Glutamatergic neuron (in vitro differentiated cells): ENCODE measurements around the gene CHST15. TPM values are rescaled to one million over a fixed set of nuclear protein-coding genes. Genes with fewer than 3 reads are reported as not detected.

Experiments used
- DNase-seq: peaks from one replicate; pipeline ENCODE4 v3.0.0; 2022
- H3K27ac Mint-ChIP-seq: one replicate; pipeline ENCODE4 v1.8.0; 2020; ENCODE audit warnings: mild to moderate bottlenecking, mixed read lengths, inconsistent platforms; ENCODE audit not compliant: unreplicated experiment
- H3K27me3 Mint-ChIP-seq: one replicate; pipeline ENCODE4 v1.8.0; 2020; ENCODE audit warnings: mild to moderate bottlenecking, moderate library complexity, mixed read lengths, inconsistent platforms; ENCODE audit not compliant: unreplicated experiment
- H3K36me3 Mint-ChIP-seq: one replicate; pipeline ENCODE4 v1.8.0; 2020; ENCODE audit warnings: mild to moderate bottlenecking, mixed read lengths, inconsistent platforms; ENCODE audit not compliant: unreplicated experiment
- H3K4me1 Mint-ChIP-seq: one replicate; pipeline ENCODE4 v1.8.0; 2020; ENCODE audit warnings: mild to moderate bottlenecking, low read depth, mixed read lengths, inconsistent platforms; ENCODE audit not compliant: unreplicated experiment
- H3K4me3 Mint-ChIP-seq: one replicate; pipeline ENCODE4 v1.8.0; 2020; ENCODE audit warnings: mild to moderate bottlenecking, mixed read lengths, inconsistent platforms; ENCODE audit not compliant: unreplicated experiment
- H3K9me3 Mint-ChIP-seq: one replicate; pipeline ENCODE4 v1.8.0; 2020; ENCODE audit warnings: mild to moderate bottlenecking, moderate library complexity, mixed read lengths, inconsistent platforms; ENCODE audit not compliant: unreplicated experiment
- total RNA-seq: library from RNA; stranded (reverse); fragmentation: NEBNext Ultra II Directional; extraction: Animal tissue kit (Norgen Biotek cat#: 25700); gene quantifications from one replicate; pipeline ENCODE4 v1.2.1, GENCODE V29; 2021; ENCODE audit not compliant: unreplicated experiment
- TF ChIP-seq, protein P1 (sequence below): fragments of 200-600 bp; sonication (generic); IDR thresholded peaks from one replicate; pipeline ENCODE4 v1.5.0; 2021; ENCODE audit not compliant: partially characterized antibody, unreplicated experiment

The CHST15 gene
- total RNA-seq, 1 donor from 2014 or later: 2.4 TPM

- Mint-ChIP-seq H3K9me3 (no peaks in the 10 kb centered on the region), H3K4me1 (peaks cover 5% of the 10 kb centered on the region), H3K27me3 (no peaks in the 10 kb centered on the region), H3K4me3 (no peak overlapping the region), H3K36me3 (peaks cover 4% of the 10 kb centered on the region), H3K27ac (no peak overlapping the region)
- TF ChIP-seq, protein P1, sequence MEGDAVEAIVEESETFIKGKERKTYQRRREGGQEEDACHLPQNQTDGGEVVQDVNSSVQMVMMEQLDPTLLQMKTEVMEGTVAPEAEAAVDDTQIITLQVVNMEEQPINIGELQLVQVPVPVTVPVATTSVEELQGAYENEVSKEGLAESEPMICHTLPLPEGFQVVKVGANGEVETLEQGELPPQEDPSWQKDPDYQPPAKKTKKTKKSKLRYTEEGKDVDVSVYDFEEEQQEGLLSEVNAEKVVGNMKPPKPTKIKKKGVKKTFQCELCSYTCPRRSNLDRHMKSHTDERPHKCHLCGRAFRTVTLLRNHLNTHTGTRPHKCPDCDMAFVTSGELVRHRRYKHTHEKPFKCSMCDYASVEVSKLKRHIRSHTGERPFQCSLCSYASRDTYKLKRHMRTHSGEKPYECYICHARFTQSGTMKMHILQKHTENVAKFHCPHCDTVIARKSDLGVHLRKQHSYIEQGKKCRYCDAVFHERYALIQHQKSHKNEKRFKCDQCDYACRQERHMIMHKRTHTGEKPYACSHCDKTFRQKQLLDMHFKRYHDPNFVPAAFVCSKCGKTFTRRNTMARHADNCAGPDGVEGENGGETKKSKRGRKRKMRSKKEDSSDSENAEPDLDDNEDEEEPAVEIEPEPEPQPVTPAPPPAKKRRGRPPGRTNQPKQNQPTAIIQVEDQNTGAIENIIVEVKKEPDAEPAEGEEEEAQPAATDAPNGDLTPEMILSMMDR: no peak
- no peak for DNase-seq
Measured at GRCh38 chr10:124030061-124030460, 63.3 kb downstream of the CHST15 start.

DNA sequence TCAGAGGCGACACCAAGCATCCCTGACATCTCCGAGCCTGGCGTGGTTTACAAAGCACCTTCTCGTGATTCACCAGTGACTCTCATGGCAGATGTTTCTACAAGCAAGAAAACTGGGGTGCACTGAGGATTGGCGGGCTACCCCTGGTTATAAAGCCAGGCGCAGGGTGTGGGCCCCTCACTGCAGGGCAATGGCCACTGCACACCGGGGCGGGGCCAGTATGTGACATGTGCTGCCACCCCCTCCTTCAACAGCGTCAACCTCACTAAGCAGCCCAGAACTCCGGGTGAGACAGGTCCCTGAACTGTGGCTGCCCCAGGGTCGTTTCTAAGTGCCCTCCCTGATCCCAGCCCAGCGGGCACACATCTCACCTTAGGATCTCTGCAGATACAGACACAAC lies 63.8 kb downstream of the CHST15 start:
- Mint-ChIP-seq H3K4me3 (no peak overlapping the region), H3K4me1 (peaks cover 5% of the 10 kb centered on the region), H3K36me3 (peaks cover 4% of the 10 kb centered on the region), H3K9me3 (no peaks in the 10 kb centered on the region), H3K27ac (no peak overlapping the region), H3K27me3 (no peaks in the 10 kb centered on the region)
- TF ChIP-seq, protein P1: no peak
- no peak for DNase-seq

- Mint-ChIP-seq H3K9me3 (no peaks in the 10 kb centered on the region), H3K4me1 (peaks cover 5% of the 10 kb centered on the region), H3K36me3 (peaks cover 4% of the 10 kb centered on the region), H3K4me3 (no peak overlapping the region), H3K27me3 (no peaks in the 10 kb centered on the region), H3K27ac (no peak overlapping the region)
- no peak for DNase-seq
- TF ChIP-seq, protein P1: no peak
Measured at GRCh38 chr10:124028700-124029480, 64.5 kb downstream of the CHST15 start.

DNA sequence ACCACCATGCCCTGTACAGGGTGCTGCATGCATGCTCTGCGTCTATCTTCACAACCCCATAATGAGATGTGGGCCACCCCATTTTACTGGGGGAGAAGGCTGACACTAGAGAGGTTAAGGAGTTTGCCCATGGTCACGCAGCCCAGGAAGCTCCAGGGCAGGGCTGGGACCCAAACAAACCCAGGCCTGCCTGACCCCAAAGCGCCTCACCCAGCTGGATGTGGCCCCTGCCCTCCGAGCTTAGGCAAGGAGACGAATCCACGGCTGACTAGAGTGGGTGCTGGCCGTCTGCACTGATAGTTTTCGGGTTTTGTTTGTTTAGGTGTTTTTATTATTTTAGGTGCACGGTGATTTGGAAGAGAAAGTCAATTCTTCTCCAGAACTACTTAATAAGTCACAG lies 65.7 kb downstream of the CHST15 start:
- Mint-ChIP-seq H3K36me3 (peaks cover 4% of the 10 kb centered on the region), H3K4me3 (no peak overlapping the region), H3K27ac (no peak overlapping the region), H3K9me3 (no peaks in the 10 kb centered on the region), H3K27me3 (no peaks in the 10 kb centered on the region), H3K4me1 (peaks cover 5% of the 10 kb centered on the region)
- DNase-seq: no peak
- TF ChIP-seq, protein P1: no peak

GRCh38 chr10:124027031-124027611 lies 66.3 kb downstream of the CHST15 start:
- H3K4me3 Mint-ChIP-seq: no peak overlapping the region
- no peak for DNase-seq

More at GRCh38 chr10:124027031-124027611, 66.3 kb downstream of the CHST15 start:
- Mint-ChIP-seq H3K27me3 (peaks cover under 1% of the 10 kb centered on the region), H3K4me1 (peaks cover 5% of the 10 kb centered on the region), H3K27ac (no peak overlapping the region), H3K36me3 (peaks cover 4% of the 10 kb centered on the region), H3K9me3 (peaks cover under 1% of the 10 kb centered on the region)
- TF ChIP-seq, protein P1: no peak
